ENCODE results near the gene ACACA.

- no peak for TF ChIP-seq ZNF384 (IDR thresholded peaks at IDR 0.05)
- no peak for TF ChIP-seq ARNT (IDR thresholded peaks at IDR 0.05)
- no peak for TF ChIP-seq CTBP1 (IDR thresholded peaks at IDR 0.05; ENCODE audit: borderline replicate concordance)
- no peak for TF ChIP-seq ELF4 (IDR thresholded peaks at IDR 0.05)
- TF ChIP-seq FOXM1 (IDR thresholded peaks at IDR 0.05; ENCODE audit: borderline replicate concordance): no peak
- TF ChIP-seq PKNOX1 (IDR thresholded peaks at IDR 0.05): no peak
- TF ChIP-seq SP1 (IDR thresholded peaks at IDR 0.05): no peak
- TF ChIP-seq BHLHE40 (IDR thresholded peaks at IDR 0.05; ENCODE audit: borderline replicate concordance): no peak
Measured at GRCh38 chr17:37234106-37234505, 172.5 kb downstream of the ACACA start.

All from HEK293T (cell line).